22Rv1 (cell line): ENCODE results near the gene COA3.

Experiments
- ZFX ChIP-seq: fragments of 450-650 bp; IDR thresholded peaks from 2 replicates; pipeline ENCODE4 v1.6.1; 2017; ENCODE audit warnings: antibody characterized with exemption, borderline replicate concordance
- TF ChIP-seq, protein P1 (sequence below): fragments of 450-650 bp; IDR thresholded peaks from 2 replicates; pipeline ENCODE4 v1.5.1; 2017; ENCODE audit warnings: mild to moderate bottlenecking

DNA sequence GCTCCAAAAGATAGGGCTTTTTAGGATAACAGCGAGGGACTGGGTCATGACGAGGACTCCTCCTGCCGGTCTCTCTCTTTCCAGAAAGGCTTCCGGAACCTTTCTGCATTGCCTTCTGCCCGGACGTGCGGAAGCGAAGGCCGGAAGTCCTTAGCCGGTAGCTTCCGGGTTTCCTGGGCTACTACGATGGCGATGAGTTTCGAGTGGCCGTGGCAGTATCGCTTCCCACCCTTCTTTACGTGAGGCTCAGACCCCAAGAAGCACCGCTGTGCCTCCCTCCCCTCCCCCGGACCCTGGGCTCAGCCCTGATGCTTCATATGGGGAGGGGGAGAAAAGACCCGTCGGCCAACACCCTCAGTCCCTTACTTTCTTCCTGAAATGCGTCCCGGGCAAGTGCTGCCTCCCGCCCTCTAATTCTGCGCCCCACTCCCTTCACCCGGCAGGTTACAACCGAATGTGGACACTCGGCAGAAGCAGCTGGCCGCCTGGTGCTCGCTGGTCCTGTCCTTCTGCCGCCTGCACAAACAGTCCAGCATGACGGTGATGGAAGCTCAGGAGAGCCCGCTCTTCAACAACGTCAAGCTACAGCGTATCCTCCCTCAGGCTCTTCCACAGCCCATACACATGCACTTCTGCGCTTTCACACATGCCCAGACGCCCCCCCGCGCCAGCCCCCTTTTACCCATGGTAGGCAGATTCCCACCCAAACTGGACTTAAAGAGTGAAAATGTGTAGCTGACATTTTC, 25.0 kb downstream of the COA3 start, which contains the start of gene VPS25:
- TF ChIP-seq, protein P1, sequence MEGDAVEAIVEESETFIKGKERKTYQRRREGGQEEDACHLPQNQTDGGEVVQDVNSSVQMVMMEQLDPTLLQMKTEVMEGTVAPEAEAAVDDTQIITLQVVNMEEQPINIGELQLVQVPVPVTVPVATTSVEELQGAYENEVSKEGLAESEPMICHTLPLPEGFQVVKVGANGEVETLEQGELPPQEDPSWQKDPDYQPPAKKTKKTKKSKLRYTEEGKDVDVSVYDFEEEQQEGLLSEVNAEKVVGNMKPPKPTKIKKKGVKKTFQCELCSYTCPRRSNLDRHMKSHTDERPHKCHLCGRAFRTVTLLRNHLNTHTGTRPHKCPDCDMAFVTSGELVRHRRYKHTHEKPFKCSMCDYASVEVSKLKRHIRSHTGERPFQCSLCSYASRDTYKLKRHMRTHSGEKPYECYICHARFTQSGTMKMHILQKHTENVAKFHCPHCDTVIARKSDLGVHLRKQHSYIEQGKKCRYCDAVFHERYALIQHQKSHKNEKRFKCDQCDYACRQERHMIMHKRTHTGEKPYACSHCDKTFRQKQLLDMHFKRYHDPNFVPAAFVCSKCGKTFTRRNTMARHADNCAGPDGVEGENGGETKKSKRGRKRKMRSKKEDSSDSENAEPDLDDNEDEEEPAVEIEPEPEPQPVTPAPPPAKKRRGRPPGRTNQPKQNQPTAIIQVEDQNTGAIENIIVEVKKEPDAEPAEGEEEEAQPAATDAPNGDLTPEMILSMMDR: no peak
- no peak for TF ChIP-seq ZFX
